ENCODE data around the gene MTIF3.

DNA sequence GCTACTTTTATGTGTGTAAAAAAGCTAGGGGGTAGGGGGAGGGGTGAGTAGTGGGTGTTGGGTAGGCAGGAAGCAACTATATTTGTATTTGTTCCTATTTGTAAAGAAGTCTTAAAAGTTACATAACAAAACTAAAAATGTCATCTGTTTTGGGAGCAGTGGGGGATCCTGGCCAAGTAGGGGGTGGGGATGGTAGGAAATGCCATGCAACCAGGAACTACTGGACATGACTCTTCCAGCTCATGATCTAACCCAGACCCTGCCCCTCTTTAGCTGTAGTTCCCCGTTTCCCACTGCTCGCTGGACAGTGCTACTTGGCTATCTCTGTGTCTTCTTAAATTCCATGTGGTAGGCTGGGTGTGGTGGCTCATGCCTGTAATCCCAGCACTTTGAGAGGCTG, 22.7 kb downstream of the MTIF3 start:
- TF ChIP-seq, protein P1, sequence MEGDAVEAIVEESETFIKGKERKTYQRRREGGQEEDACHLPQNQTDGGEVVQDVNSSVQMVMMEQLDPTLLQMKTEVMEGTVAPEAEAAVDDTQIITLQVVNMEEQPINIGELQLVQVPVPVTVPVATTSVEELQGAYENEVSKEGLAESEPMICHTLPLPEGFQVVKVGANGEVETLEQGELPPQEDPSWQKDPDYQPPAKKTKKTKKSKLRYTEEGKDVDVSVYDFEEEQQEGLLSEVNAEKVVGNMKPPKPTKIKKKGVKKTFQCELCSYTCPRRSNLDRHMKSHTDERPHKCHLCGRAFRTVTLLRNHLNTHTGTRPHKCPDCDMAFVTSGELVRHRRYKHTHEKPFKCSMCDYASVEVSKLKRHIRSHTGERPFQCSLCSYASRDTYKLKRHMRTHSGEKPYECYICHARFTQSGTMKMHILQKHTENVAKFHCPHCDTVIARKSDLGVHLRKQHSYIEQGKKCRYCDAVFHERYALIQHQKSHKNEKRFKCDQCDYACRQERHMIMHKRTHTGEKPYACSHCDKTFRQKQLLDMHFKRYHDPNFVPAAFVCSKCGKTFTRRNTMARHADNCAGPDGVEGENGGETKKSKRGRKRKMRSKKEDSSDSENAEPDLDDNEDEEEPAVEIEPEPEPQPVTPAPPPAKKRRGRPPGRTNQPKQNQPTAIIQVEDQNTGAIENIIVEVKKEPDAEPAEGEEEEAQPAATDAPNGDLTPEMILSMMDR (conservative IDR thresholded peaks at IDR 0.05; ENCODE audit: low read length): no peak
- no peak for TF ChIP-seq EZH2phosphoT487 (IDR thresholded peaks at IDR 0.05; ENCODE audit: borderline replicate concordance, low read depth, low read length)
